Stimulated activated naive B cell treated with anti-CD40 and anti-IgM and Interleukin-4, amounts not matched to agents 10 μg/mL and 1 μg/mL and 100 μg/mL, for 72 hours (primary cell): ENCODE measurements around the gene TOB1.

Experiments
- ATAC-seq, 2 donors: fragments of 150-1000 bp; cut with Tn5 transposase; replicated peaks; 2 replicates each; pipeline ENCODE4 v1.10.0; 2021; ENCODE audit warnings: moderate library complexity in 1 of 2
- DNase-seq: peaks from one replicate; pipeline ENCODE4 v3.0.0; 2021
- H3K27ac Mint-ChIP-seq: one replicate; pipeline ENCODE4 v1.8.0; 2022; ENCODE audit warnings: mild to moderate bottlenecking, mixed read lengths
- H3K27me3 Mint-ChIP-seq, 2 donors: one replicate each; pipeline ENCODE4 v1.8.0; 2022; ENCODE audit warnings: mixed read lengths in 2 of 2
- H3K36me3 Mint-ChIP-seq, 2 donors: one replicate each; pipeline ENCODE4 v1.8.0; 2022; ENCODE audit warnings: mixed read lengths in 2 of 2, mild to moderate bottlenecking in 1 of 2
- H3K4me1 Mint-ChIP-seq, 2 donors: one replicate each; pipeline ENCODE4 v1.8.0; 2022; ENCODE audit warnings: mixed read lengths in 2 of 2, mild to moderate bottlenecking in 1 of 2
- H3K4me3 Mint-ChIP-seq, 2 donors: one replicate each; pipeline ENCODE4 v1.8.0; 2022; ENCODE audit warnings: mild to moderate bottlenecking in 2 of 2, mixed read lengths in 2 of 2, moderate library complexity in 1 of 2
- H3K9me3 Mint-ChIP-seq, 2 donors: one replicate each; pipeline ENCODE4 v1.8.0; 2022; ENCODE audit warnings: mixed read lengths in 2 of 2, mild to moderate bottlenecking in 1 of 2

Gene TOB1

GRCh38 chr17:50830352-50830751, 35.8 kb downstream of the TOB1 start:
- H3K4me3 Mint-ChIP-seq, result no peak overlapping the region
- H3K27me3 Mint-ChIP-seq, result peaks cover 29 to 55% of the 10 kb centered on the region in 2 donors
- DNase-seq (no peak), ATAC-seq (no peak)
- no peak overlapping the region for H3K27ac Mint-ChIP-seq
- peaks cover 3 to 21% of the 10 kb centered on the region in 2 donors for H3K4me1 Mint-ChIP-seq
- no peaks in the 10 kb centered on the region for H3K36me3 Mint-ChIP-seq
- no peaks in the 10 kb centered on the region for H3K9me3 Mint-ChIP-seq

GRCh38 chr17:50829332-50829731, 36.8 kb downstream of the TOB1 start:
- Mint-ChIP-seq H3K36me3 (no peaks in the 10 kb centered on the region), H3K9me3 (no peaks in the 10 kb centered on the region), H3K27me3 (peaks cover 23 to 46% of the 10 kb centered on the region in 2 donors), H3K4me1 (peaks cover 3 to 20% of the 10 kb centered on the region in 2 donors), H3K27ac (no peak overlapping the region), H3K4me3 (no peak overlapping the region)
- DNase-seq, result no peak
- no peak for ATAC-seq

- DNase-seq (no peak), ATAC-seq (peak; percentile 86 to 90)
- peak overlapping the region in 1 of 2 donors; percentile 43 for H3K4me3 Mint-ChIP-seq
- peaks cover 24 to 43% of the 10 kb centered on the region in 2 donors for H3K27me3 Mint-ChIP-seq
- peaks cover 2 to 3% of the 10 kb centered on the region in 2 donors for H3K9me3 Mint-ChIP-seq
- peak overlapping the region; percentile 71 for H3K27ac Mint-ChIP-seq
- H3K36me3 Mint-ChIP-seq, result peaks cover 0 to 2% of the 10 kb centered on the region in 2 donors
- peaks cover 3 to 20% of the 10 kb centered on the region in 2 donors for H3K4me1 Mint-ChIP-seq
These were observed 37.5 kb downstream of the TOB1 start for GRCh38 chr17:50828508-50829170.

- peaks cover 3 to 20% of the 10 kb centered on the region in 2 donors for H3K4me1 Mint-ChIP-seq
These were observed 41.0 kb downstream of the TOB1 start for GRCh38 chr17:50825188-50825587.

GRCh38 chr17:50824429-50824828, 41.7 kb downstream of the TOB1 start:
- no peak for ATAC-seq
- H3K36me3 Mint-ChIP-seq, result peaks cover 0 to 4% of the 10 kb centered on the region in 2 donors
- H3K4me1 Mint-ChIP-seq, result peaks cover 2 to 20% of the 10 kb centered on the region in 2 donors
- no peak overlapping the region for H3K4me3 Mint-ChIP-seq
- peaks cover 4 to 6% of the 10 kb centered on the region in 2 donors for H3K9me3 Mint-ChIP-seq
- no peak for DNase-seq
- H3K27me3 Mint-ChIP-seq, result peaks cover 16 to 40% of the 10 kb centered on the region in 2 donors
- no peak overlapping the region for H3K27ac Mint-ChIP-seq

More at GRCh38 chr17:50825188-50825587, 41.0 kb downstream of the TOB1 start:
- DNase-seq, result no peak
- Mint-ChIP-seq H3K9me3 (peaks cover 4 to 6% of the 10 kb centered on the region in 2 donors), H3K36me3 (peaks cover 0 to 4% of the 10 kb centered on the region in 2 donors), H3K27me3 (peaks cover 16 to 43% of the 10 kb centered on the region in 2 donors), H3K27ac (no peak overlapping the region), H3K4me3 (no peak overlapping the region)
- no peak for ATAC-seq

- no peak for ATAC-seq
- Mint-ChIP-seq H3K27ac (no peak overlapping the region), H3K27me3 (peaks cover 18 to 36% of the 10 kb centered on the region in 2 donors), H3K9me3 (peaks cover 4 to 6% of the 10 kb centered on the region in 2 donors), H3K4me1 (peaks cover 6 to 17% of the 10 kb centered on the region in 2 donors), H3K4me3 (no peak overlapping the region), H3K36me3 (peaks cover 0 to 4% of the 10 kb centered on the region in 2 donors)
- no peak for DNase-seq
These were observed 43.6 kb downstream of the TOB1 start for GRCh38 chr17:50822550-50822949.

GRCh38 chr17:50820651-50821050, 45.5 kb downstream of the TOB1 start:
- DNase-seq, result no peak
- H3K27ac Mint-ChIP-seq, result no peak overlapping the region
- no peak overlapping the region for H3K4me3 Mint-ChIP-seq
- H3K4me1 Mint-ChIP-seq, result peaks cover 6 to 16% of the 10 kb centered on the region in 2 donors
- no peak for ATAC-seq
- peaks cover 4 to 6% of the 10 kb centered on the region in 2 donors for H3K9me3 Mint-ChIP-seq
- peaks cover 0 to 4% of the 10 kb centered on the region in 2 donors for H3K36me3 Mint-ChIP-seq
- H3K27me3 Mint-ChIP-seq, result peaks cover 26 to 38% of the 10 kb centered on the region in 2 donors

- no peak overlapping the region for H3K4me3 Mint-ChIP-seq
- H3K4me1 Mint-ChIP-seq, result peaks cover 6 to 16% of the 10 kb centered on the region in 2 donors
- peaks cover 0 to 4% of the 10 kb centered on the region in 2 donors for H3K36me3 Mint-ChIP-seq
- H3K27me3 Mint-ChIP-seq, result peaks cover 27 to 43% of the 10 kb centered on the region in 2 donors
- ATAC-seq, result peak; percentile 73 to 78
- no peak for DNase-seq
- H3K27ac Mint-ChIP-seq, result no peak overlapping the region
- peaks cover 4 to 6% of the 10 kb centered on the region in 2 donors for H3K9me3 Mint-ChIP-seq
These were observed 47.1 kb downstream of the TOB1 start for GRCh38 chr17:50818921-50819657.

GRCh38 chr17:50818261-50818660, 47.9 kb downstream of the TOB1 start:
- H3K27ac Mint-ChIP-seq, result no peak overlapping the region

GRCh38 chr17:50817838-50818237, 48.3 kb downstream of the TOB1 start:
- Mint-ChIP-seq H3K36me3 (no peaks in the 10 kb centered on the region), H3K9me3 (no peaks in the 10 kb centered on the region), H3K27ac (no peak overlapping the region), H3K4me1 (peaks cover 6 to 16% of the 10 kb centered on the region in 2 donors), H3K27me3 (peaks cover 24 to 41% of the 10 kb centered on the region in 2 donors), H3K4me3 (no peak overlapping the region)
- DNase-seq (no peak), ATAC-seq (no peak)

More at GRCh38 chr17:50818261-50818660, 47.9 kb downstream of the TOB1 start:
- no peaks in the 10 kb centered on the region for H3K9me3 Mint-ChIP-seq
- ATAC-seq, result no peak
- DNase-seq, result no peak
- H3K4me1 Mint-ChIP-seq, result peaks cover 6 to 16% of the 10 kb centered on the region in 2 donors
- no peaks in the 10 kb centered on the region for H3K36me3 Mint-ChIP-seq
- peaks cover 24 to 42% of the 10 kb centered on the region in 2 donors for H3K27me3 Mint-ChIP-seq
- H3K4me3 Mint-ChIP-seq, result no peak overlapping the region

- no peaks in the 10 kb centered on the region for H3K36me3 Mint-ChIP-seq
- DNase-seq, result no peak
- peaks cover 24 to 41% of the 10 kb centered on the region in 2 donors for H3K27me3 Mint-ChIP-seq
- peak; percentile 56 to 76 for ATAC-seq
- no peaks in the 10 kb centered on the region for H3K9me3 Mint-ChIP-seq
- H3K27ac Mint-ChIP-seq, result no peak overlapping the region
- peaks cover 6 to 16% of the 10 kb centered on the region in 2 donors for H3K4me1 Mint-ChIP-seq
- H3K4me3 Mint-ChIP-seq, result no peak overlapping the region
These were observed 49.1 kb downstream of the TOB1 start for GRCh38 chr17:50816771-50817751.

- Mint-ChIP-seq H3K9me3 (no peaks in the 10 kb centered on the region), H3K4me3 (no peak overlapping the region), H3K36me3 (no peaks in the 10 kb centered on the region), H3K27ac (no peak overlapping the region), H3K4me1 (peaks cover 6 to 16% of the 10 kb centered on the region in 2 donors), H3K27me3 (peaks cover 24 to 35% of the 10 kb centered on the region in 2 donors)
- ATAC-seq (no peak), DNase-seq (no peak)
These were observed 49.9 kb downstream of the TOB1 start for GRCh38 chr17:50816271-50816670.

GRCh38 chr17:50815400-50815799, 50.8 kb downstream of the TOB1 start:
- ATAC-seq, result no peak
- Mint-ChIP-seq H3K27me3 (peaks cover 24 to 33% of the 10 kb centered on the region in 2 donors), H3K9me3 (no peaks in the 10 kb centered on the region), H3K36me3 (no peaks in the 10 kb centered on the region), H3K27ac (no peak overlapping the region), H3K4me3 (no peak overlapping the region), H3K4me1 (peaks cover 6 to 16% of the 10 kb centered on the region in 2 donors)
- no peak for DNase-seq

GRCh38 chr17:50813583-50813982, 52.6 kb downstream of the TOB1 start:
- H3K36me3 Mint-ChIP-seq, result no peaks in the 10 kb centered on the region
- no peak for ATAC-seq
- peaks cover 16 to 20% of the 10 kb centered on the region in 2 donors for H3K27me3 Mint-ChIP-seq
- H3K4me1 Mint-ChIP-seq, result peaks cover 0 to 8% of the 10 kb centered on the region in 2 donors
- no peak overlapping the region for H3K27ac Mint-ChIP-seq
- H3K9me3 Mint-ChIP-seq, result no peaks in the 10 kb centered on the region
- no peak for DNase-seq
- H3K4me3 Mint-ChIP-seq, result no peak overlapping the region
